Muscle layer of duodenum (tissue), 2 donors: ENCODE results near the gene HNRNPA3.
"Not testable (repeated sequence)": the region's sequence is repeated elsewhere in the genome, so short reads cannot be mapped to it uniquely, and the experiment has no call there.

Experiments used
- H3K27ac ChIP-seq: one replicate; pipeline ENCODE4 v1.7.0; 2013; ENCODE audit warnings: mild to moderate bottlenecking, low read length
- H3K27me3 ChIP-seq: one replicate; pipeline ENCODE4 v1.7.0; 2013; ENCODE audit warnings: low read depth, mild to moderate bottlenecking, control low read depth, low read length
- H3K36me3 ChIP-seq, 2 donors: one replicate each; pipeline ENCODE4 v1.7.0; 2013; ENCODE audit warnings: low read length in 2 of 2, control low read depth in 1 of 2, mild to moderate bottlenecking in 1 of 2; ENCODE audit not compliant: insufficient read depth in 2 of 2, control insufficient read depth in 1 of 2
- H3K4me1 ChIP-seq, 2 donors: one replicate each; pipeline ENCODE4 v1.7.0; 2013; ENCODE audit warnings: low read length in 2 of 2, mild to moderate bottlenecking in 2 of 2, control low read depth in 1 of 2, moderate library complexity in 1 of 2; ENCODE audit not compliant: insufficient read depth in 2 of 2, control insufficient read depth in 1 of 2
- H3K4me3 ChIP-seq, 2 donors: one replicate each; pipeline ENCODE4 v1.7.0; 2013; ENCODE audit warnings: low read length in 2 of 2, low read depth in 1 of 2, mild to moderate bottlenecking in 1 of 2
- H3K9me3 ChIP-seq, 2 donors: one replicate each; pipeline ENCODE4 v1.7.0; 2013; ENCODE audit warnings: low read length in 2 of 2, control low read depth in 1 of 2, mild to moderate bottlenecking in 1 of 2; ENCODE audit not compliant: control insufficient read depth in 1 of 2
- donor health status: healthy.

HNRNPA3 gene

GRCh38 chr2:177190941-177191340, 21.7 kb upstream of the HNRNPA3 start:
- no peaks in the 10 kb centered on the region for H3K4me1 ChIP-seq
- H3K9me3 ChIP-seq: no peaks in the 10 kb centered on the region
- no peaks in the 10 kb centered on the region for H3K36me3 ChIP-seq
- no peaks in the 10 kb centered on the region for H3K27me3 ChIP-seq
- no peak overlapping the region for H3K4me3 ChIP-seq
- H3K27ac ChIP-seq: no peak overlapping the region

DNA sequence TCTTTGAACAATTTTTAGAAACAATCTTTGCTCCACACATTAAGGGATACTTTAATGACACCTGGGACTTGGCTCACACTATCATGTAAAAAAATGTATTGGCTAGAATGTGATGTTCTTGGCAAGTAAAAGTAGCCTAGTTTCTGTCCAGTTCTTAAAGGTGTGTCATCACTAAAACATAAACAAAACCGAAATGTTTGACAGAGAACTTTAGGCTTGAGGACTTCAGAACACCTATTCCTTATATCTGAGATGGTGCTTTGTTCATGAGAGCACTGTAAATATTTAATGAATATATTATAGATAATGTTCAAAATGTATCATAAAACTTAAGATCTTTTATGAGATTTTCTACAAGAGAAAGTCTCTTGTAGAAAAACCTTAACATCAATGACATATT, 19.8 kb upstream of the HNRNPA3 start:
- H3K4me1 ChIP-seq: no peaks in the 10 kb centered on the region
- H3K4me3 ChIP-seq: no peak overlapping the region
- no peak overlapping the region for H3K27ac ChIP-seq
- H3K9me3 ChIP-seq: no peaks in the 10 kb centered on the region
- H3K36me3 ChIP-seq: no peaks in the 10 kb centered on the region
- H3K27me3 ChIP-seq: no peaks in the 10 kb centered on the region

- no peak overlapping the region for H3K27ac ChIP-seq
- H3K4me1 ChIP-seq: no peaks in the 10 kb centered on the region
- no peaks in the 10 kb centered on the region for H3K27me3 ChIP-seq
- H3K36me3 ChIP-seq: no peaks in the 10 kb centered on the region
- H3K4me3 ChIP-seq: no peak overlapping the region
- no peaks in the 10 kb centered on the region for H3K9me3 ChIP-seq
These were observed 19.4 kb upstream of the HNRNPA3 start for GRCh38 chr2:177193240-177193639.

DNA sequence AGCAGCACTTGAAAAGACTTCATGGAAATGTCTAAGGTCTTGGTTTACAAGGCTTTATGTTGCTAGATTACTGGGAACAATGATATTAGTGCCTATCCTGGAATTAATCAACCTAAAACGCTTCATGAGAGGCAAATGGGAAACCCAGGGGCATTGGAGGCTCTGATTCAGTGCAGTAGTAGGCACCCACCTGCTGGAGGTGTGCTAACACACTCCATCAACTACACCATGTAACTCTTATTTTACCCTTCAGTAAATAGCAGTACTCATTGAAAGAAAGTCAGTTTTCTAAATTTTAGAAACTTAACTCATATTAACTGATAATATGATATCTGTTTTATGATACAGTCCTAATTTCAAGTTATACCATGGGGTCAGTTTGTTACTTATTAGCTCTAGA, 17.4 kb upstream of the HNRNPA3 start:
- Histone ChIP-seq H3K9me3 (no peaks in the 10 kb centered on the region), H3K36me3 (no peaks in the 10 kb centered on the region), H3K4me1 (no peaks in the 10 kb centered on the region), H3K27ac (no peak overlapping the region), H3K4me3 (no peak overlapping the region), H3K27me3 (no peaks in the 10 kb centered on the region)

GRCh38 chr2:177200419-177200818, 12.2 kb upstream of the HNRNPA3 start:
- not testable (repeated sequence) for H3K9me3 ChIP-seq, H3K36me3 ChIP-seq, H3K27ac ChIP-seq, H3K27me3 ChIP-seq, H3K4me1 ChIP-seq, H3K4me3 ChIP-seq

DNA sequence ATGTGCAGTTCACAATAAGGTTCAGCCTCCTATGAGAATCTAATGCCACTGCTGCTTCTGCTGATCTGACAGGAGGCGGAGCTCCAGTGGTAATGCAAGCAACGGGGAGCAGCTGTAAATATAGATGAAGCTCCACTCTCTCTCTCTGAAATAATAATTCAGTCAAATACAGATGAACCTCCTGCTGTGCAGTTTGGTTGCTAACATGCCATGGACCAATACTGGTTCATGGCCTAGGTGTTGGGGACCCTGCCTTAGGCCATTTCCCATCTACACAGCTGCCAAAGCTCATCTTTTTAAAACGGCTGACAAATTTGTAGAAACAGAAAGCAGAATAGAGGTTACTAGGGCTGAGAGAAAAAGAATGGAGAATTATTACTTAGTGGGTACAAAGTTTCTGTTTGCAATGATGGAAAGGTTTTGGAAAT, 10.7 kb upstream of the HNRNPA3 start:
- Histone ChIP-seq H3K27ac (no peak overlapping the region), H3K4me3 (no peak overlapping the region), H3K36me3 (no peaks in the 10 kb centered on the region), H3K27me3 (no peaks in the 10 kb centered on the region), H3K4me1 (peaks cover 0 to 5% of the 10 kb centered on the region in 2 donors), H3K9me3 (no peaks in the 10 kb centered on the region)

DNA sequence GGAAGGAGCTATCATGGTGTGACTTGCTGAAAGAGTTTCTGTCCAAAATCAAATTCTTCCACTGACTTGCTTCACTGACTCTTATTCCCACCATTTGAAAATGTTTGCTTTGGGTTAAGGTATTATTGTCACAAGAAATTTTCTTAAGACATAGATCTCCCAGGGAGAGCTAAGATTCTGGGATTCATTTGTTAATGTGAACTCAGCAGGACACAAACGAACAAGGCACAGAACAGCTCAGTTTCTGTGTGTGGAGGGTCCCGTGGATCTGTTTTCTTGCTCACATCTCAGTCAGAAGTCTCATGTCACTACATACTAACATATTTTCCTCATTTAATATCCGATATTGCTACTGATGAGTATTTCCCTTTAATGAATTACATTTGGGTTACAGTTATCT, 8.2 kb upstream of the HNRNPA3 start:
- no peaks in the 10 kb centered on the region for H3K36me3 ChIP-seq
- no peaks in the 10 kb centered on the region for H3K27me3 ChIP-seq
- peaks cover 0 to 5% of the 10 kb centered on the region in 2 donors for H3K4me1 ChIP-seq
- no peaks in the 10 kb centered on the region for H3K9me3 ChIP-seq
- H3K4me3 ChIP-seq: no peak overlapping the region
- H3K27ac ChIP-seq: no peak overlapping the region

- H3K4me3 ChIP-seq: no peak overlapping the region
- peaks cover 0 to 3% of the 10 kb centered on the region in 2 donors for H3K36me3 ChIP-seq
- no peaks in the 10 kb centered on the region for H3K27me3 ChIP-seq
- no peaks in the 10 kb centered on the region for H3K9me3 ChIP-seq
- peaks cover 6 to 7% of the 10 kb centered on the region in 2 donors for H3K4me1 ChIP-seq
- no peak overlapping the region for H3K27ac ChIP-seq
These were observed 5.5 kb upstream of the HNRNPA3 start for GRCh38 chr2:177207101-177207500.

- Histone ChIP-seq H3K4me3 (peak overlapping the region; percentile 52 to 83), H3K9me3 (no peaks in the 10 kb centered on the region), H3K36me3 (peaks cover 11% of the 10 kb centered on the region in 2 donors), H3K27me3 (no peaks in the 10 kb centered on the region), H3K4me1 (peaks cover 7 to 28% of the 10 kb centered on the region in 2 donors), H3K27ac (peak overlapping the region; percentile 97)
These were observed 1.4 kb upstream of the HNRNPA3 start for GRCh38 chr2:177211169-177211568.

- H3K36me3 ChIP-seq: peaks cover 16% of the 10 kb centered on the region in 2 donors
- H3K27me3 ChIP-seq: no peaks in the 10 kb centered on the region
- H3K4me1 ChIP-seq: peaks cover 9 to 33% of the 10 kb centered on the region in 2 donors
- H3K4me3 ChIP-seq: peak overlapping the region; percentile 52 to 83
- H3K9me3 ChIP-seq: no peaks in the 10 kb centered on the region
- H3K27ac ChIP-seq: peak overlapping the region; percentile 97
These were observed 953 bp upstream of the HNRNPA3 start for GRCh38 chr2:177211576-177212105.

DNA sequence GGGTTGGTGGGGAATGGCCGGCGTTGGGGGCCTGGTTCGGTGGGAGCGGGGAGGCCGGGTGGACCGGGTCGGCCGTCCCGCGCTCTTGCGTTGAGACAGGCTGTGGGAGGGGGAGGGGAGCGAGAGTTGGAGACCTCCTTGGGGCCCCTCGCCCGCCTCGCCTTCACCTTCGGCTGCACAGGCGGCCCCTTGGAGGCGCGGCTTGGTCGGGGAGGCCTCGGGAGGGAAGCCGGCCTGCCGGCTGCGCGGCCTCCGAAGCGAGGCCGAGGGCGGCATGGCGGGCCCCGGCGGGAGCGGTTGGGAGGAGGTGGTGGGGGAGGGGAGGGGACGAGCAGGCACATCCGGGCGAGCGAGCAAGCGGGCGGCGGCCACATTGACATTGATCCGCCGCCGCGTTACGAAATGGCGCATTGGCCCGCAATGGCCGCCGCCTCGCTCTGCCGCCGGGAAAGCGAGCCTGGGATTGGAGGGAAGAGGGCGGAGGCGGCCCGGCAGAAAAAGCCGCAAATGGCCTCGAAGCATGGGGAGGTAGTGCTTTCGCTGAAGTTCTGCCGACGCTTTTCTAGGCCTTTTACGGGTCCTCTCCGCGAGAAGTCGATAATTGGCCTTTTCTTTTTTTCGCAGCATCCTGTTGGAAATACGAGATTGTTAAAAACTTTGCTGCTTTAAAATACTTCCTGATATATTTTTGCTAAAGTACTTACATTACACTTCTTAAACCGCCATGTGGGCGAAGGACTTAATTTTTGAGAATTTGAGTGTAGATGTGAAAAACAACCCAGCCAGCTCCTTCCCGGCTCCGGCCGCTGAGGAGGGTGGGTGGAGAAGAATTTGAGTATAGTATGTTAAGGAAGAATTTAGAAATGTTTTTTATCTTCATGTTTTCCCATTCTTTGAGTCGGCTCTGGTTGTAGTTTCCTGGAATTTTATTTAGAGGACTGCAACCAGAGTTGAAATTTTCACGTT, 580 bp downstream of the HNRNPA3 start:
- H3K36me3 ChIP-seq: peaks cover 28 to 30% of the 10 kb centered on the region in 2 donors
- H3K4me1 ChIP-seq: peaks cover 9 to 40% of the 10 kb centered on the region in 2 donors
- peak overlapping the region; percentile 80 to 90 for H3K4me3 ChIP-seq
- no peaks in the 10 kb centered on the region for H3K9me3 ChIP-seq
- peak overlapping the region; percentile 87 for H3K27ac ChIP-seq
- H3K27me3 ChIP-seq: no peaks in the 10 kb centered on the region
